ENCODE data around the gene UBASH3B.

UBASH3B gene

DNA sequence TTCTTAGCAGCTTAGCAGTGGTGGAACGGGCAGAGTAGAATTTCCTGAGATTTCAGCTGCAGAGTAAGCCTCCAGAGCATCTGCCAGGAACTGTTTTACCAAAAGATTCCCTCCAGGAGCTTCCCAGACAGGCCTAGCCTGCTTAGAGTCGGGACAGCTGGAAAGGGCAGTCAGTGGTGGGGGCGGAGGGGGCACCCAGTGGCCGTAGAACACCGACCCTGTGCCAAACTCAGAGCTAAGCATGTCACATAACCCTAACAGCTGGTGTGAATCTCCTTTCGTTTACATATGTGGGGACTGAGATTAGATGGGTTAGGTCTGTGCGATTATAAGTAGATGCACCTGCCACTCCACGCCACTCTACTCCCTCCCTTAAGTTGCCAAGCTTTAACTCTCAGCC lies 102.8 kb downstream of the UBASH3B start:
- no peak for DNase-seq

DNA sequence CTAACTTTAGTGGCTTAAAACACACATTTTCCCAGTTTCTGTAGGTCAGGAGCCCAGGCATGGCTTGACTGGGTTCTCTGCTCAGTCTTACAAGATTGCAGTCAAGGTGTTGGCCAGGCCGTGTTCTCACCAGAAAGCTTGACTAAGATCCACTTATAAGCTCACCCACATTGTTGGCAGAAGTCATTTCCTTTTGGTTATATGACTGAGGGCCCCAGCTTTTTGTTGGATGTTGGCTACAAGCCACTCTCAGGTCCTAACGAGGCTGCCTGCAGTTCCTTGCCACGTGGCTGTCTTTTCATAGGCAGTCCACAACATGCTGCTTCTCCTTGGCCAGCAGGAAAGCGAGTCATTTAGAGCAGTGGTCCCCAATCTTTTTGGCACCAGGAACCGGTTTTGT lies 103.5 kb downstream of the UBASH3B start:
- DNase-seq = no peak

DNA sequence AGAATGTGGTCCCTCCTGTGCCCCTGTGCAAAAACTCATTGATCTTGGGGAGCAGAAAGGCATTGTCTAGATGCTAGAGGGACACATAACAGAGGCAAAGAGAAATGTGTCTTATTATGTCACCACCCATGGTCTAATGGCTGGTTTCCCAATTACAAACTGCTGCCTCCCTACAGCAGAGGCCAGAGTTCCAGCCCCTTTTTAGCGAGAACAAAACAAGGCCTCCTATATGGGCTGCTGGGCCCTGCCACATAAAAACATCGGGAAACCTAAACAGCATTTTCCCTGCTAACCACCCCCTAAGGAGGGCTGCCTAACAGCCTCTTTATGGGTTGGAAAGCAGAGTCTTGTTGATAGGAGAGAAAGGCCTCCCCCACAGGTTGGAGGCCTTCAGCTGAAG lies 107.6 kb downstream of the UBASH3B start:
- no peak for DNase-seq

DNA sequence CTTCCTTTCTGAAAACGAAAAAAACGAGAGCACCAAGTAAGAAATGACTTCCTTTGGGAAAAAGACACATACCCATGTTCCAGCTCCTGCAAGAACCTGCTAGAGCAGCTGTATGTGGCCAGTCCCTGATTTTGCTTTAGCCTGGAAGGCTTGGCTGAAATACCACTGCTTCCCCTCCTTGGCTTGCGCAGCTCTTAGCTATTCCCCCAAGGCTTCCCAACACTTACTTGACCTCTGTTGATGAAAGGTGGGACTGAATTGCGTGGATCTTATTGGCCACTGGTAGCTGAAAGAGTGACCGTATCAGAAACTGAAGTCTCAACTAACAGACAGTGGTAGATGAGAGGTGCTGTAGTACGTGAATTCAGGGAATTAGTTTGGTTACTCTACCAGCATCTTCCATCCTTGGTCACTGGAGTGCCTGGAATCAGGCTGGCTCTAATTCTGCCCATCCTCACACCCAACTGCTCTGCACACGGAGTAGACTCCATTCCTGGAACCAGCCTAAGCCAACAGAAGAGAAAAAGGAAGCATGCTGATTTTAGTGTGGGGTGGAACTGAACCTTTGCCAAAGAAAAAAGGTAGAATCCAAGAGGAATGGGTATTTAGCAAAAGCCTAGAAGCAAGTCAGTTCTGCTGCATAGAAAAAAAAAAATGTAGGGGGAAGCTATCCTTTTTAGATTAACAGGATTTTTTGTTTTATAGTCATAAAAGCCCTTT lies 109.0 kb downstream of the UBASH3B start:
- no peak for DNase-seq

DNA sequence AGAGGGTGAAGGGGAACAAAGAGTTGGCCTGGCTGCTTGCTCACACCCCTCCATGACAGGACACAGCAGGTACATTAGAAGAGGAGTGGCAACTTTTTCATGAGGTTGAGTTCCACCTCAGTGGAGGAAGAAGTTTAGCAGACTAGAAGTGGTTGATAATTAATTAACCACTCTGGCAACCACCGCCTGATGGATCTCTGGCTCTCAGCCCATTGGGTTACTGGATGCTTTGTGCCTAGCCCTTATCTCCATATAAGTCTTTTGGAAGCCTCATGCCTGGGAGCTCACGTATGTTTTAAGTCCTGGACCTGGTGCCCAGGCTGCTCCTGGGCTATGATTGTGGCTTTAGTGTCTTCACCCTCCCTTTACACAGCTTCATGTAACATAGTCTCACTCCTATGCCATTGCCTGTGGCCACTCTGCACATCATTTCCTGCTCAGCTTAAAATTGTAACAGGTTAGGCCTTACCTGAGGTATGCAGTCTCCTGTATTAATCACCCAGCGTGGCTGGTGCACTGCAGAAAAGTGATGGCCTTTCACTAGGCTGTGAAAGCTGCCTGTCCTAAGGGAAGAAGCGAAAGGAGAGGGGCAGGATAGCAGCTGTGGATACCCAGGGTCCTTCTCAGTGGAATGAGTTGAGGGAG lies 110.1 kb downstream of the UBASH3B start:
- no peak for DNase-seq

DNA sequence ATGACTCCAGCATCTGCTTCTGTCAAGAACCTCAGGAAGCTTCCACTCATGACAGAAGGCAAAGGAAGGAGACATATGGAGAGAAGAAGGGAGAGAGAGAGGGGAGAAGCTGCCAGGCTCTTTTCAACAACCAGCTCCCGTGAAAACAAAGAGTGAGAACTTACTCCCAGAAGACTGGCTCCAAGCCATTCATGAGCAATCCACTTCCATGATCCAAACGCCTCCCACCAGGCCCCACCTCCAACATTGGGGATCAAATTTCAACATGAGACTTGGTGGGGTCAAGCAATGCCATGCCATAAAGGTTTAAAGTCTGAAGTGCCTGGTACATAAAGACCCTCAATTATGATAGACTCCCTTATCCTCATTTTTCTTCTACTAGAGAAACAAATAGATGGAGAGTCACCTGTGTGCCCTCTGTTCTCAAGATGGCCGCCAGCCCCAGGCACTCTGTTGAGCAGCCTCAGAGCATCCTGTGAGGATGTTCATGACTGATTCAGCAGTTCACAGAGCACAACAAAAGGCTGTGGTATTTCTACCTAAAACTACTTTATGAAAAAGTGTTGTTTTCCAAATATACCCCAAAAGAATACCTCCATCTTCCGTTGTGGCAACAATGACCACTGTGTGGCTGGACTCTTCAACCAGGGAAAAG lies 113.7 kb downstream of the UBASH3B start:
- no peak for DNase-seq

DNA sequence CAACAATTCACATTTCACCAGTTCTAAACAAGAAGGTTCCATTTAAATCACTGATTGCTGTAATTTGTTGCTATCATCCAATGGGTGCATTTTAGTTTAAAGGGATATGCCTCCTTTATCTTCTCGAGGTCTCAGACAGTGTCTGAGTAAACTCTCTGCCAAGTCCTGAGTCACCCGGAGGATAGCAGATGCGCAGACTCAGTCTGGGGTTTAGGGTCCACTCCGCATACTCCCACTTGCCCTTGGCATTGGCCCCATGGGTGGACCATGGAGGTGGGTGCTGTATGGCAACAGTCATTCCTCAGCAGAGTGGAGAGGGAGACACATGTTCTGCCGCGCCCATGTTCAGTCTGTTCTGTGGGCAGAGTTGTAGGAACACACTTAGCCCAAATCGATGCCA lies 117.4 kb downstream of the UBASH3B start:
- no peak for DNase-seq

DNA sequence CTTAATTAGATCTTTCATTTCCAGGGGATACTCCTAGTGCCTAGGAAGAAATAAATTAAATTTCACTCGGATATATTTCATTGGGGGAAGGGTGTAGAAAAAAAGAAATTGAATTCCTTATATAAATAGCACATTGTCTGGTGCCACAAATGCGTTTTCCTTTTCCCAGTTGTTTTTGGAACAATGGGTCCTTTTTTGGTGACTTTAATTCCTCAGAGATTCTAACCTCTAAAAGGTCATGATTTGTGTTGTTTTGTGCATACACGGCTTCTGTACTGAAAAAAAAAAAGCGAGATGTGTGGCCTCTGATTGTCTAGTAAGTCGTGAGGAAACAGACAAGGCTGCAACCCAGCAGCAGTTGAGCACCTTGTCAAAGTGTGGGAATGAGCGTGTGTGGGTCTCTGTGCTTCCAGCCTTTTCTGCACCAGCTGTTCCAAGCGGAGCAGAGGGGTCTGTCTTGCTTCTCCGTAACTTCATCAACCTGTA lies 118.3 kb downstream of the UBASH3B start:
- no peak for DNase-seq

DNA sequence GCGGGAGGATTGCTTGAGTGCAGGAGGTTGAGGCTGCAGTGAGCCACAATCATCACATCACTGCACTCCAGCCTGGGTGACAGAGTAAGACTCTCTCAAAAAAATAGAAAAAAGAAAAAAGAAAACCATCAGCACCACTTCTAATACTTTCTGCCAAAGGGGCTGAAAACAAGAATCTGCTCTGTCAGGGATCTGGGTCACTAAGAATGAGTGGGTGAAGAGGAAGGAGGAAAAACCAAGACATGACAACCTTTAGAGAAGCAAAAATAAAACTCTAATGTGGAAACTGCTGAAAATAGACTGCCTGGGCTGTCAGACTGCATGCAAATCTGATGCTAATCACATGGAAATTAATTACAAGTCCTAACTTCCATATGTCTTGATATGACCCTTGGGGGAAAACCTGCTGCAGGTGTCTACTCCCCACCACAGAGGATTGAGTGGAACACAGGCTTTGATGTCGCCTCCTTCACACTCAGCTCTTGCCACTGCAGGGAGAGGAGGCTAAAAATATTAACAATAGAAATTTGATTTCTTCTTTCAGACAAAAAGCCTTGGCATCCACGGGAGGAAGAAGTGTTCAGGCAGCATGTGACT lies 120.3 kb downstream of the UBASH3B start:
- DNase-seq = no peak

DNA sequence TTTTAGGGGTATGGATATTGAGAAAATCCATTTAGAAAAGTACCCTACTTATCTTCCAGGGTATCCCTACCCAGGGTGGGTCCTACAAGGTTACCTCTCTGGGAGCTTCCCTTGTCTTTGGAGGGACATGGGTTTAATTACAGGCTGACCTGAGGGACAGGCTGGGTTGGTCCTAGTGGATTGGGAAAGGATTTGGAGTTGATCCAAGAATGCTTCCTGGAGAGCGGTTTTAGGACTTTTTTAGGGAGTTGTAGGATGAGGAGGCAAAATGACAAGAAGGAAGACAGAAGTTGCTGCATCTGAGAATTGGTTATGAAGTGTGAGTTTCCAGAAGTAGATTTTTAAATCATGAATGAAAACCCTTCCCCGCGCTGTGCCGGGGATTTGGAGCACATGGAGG lies 121.0 kb downstream of the UBASH3B start:
- DNase-seq = no peak

DNA sequence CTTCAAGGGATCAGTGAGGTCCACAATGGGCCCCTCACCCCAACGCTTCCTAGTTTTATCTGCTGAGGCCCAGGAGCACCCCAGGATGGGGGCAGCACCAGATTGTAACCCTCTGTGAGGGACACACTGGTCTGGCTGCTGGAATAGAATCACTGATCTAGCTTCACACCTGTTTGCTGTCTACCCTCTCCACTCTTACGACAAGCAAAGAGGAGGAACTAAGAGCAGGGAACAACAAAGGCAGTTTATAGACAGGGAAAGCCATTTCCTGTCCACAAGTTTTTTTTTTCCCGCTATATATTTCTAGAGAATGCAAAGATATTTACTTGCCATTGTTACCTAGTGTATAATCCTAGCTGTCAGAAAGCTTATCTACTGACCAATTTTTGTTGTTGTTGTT lies 121.8 kb downstream of the UBASH3B start:
- DNase-seq = no peak

DNA sequence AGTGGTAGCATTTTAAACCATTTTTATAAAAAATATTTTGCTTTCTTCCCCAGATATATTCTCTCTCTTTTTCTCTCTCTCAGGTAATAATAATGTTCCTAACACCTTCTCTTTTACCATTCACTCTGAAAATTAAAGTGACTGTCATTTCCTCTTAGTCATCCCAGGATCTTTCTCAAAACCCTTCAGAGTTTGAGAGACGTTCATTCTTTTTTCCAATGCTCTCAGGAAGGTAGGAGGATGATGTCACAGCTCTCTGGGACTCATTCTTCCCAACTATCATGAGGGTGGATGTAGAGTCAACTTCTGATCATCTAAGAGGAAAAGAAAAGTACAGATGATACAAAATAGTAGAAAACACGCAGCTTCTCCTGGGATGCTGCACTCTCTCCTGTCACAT lies 122.6 kb downstream of the UBASH3B start:
- no peak for DNase-seq

DNA sequence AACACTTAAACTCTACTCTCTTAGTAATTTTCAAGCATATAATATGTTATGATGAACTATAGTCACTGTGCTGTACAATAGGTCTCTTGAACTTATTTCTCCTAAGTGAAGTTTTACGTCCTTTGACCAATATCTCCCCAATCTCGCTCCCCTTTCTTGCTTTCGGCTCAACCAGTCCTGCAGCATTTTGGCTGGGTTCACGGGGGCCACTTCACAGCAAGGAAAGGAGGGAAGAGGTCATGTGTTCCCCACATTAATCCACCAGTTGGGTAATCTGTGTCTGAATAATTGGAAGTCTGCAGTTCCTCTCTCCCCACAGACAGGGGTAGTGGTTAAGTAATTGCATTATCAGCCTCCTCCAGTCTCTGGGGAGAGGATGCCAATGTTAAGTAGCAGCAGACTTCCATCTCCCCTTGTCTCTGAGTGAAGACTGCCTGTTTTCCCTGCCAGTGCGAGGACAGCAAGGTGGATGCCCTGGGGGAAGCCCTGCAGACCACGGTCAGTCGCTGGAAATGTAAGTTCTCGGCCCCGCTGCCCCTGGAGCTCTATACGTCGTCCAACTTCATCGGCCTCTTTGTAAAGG lies 123.6 kb downstream of the UBASH3B start:
- DNase-seq = no peak

DNA sequence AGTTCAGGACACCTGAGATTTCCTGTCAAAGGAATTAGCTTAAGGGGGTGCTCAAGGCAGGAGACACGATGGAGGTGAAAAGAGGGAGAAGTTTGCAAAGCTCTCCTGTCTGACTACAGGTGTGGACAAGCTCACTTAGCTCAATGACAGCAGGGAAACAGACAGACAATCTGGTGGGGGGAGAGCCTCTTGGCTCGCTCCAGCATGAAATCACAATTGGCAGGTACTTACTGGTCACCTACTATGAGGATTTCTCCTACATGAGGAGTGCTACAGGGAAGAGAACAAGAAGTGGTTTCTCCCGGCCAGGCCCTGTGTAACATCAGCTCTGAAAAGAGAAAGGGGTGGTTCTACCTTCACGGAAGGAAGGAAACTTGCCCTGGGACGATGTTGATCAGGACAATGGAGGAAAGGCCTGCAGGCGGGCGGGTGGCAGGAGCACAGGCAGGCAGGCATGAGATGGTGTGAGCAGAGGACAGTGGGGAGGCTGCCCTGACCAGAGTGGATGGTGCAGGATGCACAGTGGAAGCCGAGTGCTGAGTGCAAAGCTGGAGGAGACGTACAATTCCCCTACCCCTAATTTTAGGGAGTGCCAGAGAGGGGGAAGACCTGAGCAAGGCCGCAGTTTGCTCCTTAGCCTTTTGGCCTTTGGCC lies 124.9 kb downstream of the UBASH3B start:
- no peak for DNase-seq

DNA sequence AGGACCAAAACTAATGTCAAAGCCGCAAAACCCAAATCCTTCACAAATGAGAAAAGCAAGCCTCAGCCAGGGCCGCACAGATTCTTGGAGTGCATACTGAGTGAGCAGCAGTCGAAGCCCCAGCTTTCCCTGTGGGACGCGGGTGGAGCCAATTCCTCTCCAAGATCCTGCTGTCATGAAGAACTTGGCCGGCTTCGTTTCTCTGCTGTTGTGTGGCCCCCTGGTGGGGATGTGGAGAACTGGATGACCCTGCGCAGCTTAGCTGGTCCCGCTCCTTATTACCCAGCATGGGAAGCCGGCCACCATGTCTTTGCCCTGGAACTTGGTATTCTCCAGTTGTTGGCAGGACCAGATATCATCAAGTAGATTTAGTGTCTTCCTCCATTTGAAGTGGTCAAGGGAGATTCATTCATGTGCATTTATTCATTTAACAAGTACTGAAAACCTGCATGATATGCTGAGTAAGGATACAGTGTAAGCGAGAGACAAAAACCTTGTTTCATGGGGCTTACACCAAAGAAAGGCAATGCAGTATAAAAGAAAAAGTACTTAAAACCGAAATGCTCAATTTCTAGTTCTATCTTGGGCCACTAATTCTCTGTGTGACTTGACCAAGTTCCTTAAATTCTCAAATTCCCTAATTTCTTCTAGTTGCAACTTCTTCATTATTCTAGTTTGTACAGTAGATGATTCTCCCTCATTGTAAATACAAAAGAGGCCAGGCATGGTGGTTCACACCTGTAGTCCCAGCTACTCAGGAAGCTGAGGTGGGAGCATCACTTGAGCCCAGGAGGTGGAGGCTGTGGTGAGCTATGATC lies 126.1 kb downstream of the UBASH3B start:
- DNase-seq = peak; percentile 69

DNA sequence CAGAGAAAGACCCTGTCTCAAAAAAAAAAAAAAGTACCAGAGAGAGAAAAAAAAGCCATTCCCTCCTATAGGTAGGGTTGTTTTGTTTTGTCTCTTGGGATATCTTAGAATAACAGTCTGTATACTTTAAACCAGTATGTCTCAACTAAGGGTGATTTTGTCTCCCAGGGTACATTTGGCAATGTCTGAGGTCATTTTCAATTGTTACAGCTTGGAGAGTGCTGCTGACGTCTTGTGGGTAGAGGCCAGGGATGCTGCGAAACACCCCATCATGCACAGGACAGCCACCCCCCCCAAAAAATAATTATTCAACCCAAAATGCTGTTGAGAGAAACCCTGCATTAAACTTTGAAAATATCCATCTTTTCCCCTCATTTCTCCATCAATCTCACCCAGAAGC lies 126.7 kb downstream of the UBASH3B start:
- DNase-seq = no peak

DNA sequence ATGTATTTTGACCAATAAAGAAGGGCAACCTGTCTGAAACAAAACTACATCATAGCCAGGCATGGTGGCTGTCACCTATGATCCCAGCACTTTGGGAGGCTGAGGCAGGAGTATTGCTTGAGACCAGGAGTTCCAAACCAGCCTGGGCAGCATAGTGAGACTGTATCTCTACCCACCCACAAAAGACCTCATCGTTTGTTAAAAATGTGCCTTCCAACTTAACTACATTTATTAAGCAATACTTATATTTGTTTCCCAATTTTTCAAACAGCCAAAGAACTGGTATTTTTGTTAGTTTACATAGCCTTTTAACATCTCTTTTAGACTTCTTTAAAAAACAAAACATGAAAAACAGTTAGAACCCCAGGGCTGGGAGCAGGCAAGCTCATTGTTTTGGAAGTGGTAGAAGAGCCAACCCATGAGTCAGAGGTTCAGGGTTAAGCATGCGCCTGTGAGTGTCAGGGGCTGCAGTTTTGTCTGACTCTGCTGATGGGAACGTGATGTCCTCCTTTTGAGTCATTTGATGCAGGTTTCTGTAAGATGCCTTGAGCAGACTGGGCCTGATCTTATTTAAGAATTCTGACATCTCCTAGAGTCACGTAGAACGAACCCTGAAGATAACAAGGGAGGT lies 128.9 kb downstream of the UBASH3B start:
- peak; percentile 24 for DNase-seq

DNA sequence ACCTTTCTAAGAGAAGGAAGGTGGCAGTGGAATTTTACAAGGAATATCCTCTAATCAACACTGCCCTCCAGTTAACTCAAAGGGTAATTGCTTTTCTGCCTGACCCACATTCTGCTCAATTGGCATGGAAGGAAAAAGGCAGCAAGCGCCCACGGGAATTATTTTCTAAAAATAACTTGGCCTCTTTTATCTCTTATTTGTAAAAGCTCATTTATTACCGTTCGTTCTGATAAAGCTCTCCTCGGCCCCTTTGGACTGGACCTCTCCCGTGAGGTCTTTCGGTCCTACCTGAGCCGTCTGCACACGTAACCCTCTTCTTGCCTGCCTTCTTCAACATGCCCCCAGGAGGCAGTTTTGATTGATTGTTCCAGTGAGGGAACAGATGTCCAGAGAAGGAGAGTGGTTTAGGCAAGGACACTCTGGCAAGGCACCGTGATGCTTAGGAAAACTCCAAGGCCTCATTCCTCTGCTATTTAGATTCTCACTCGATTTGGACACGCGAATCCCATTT lies 129.6 kb downstream of the UBASH3B start:
- DNase-seq = no peak

DNA sequence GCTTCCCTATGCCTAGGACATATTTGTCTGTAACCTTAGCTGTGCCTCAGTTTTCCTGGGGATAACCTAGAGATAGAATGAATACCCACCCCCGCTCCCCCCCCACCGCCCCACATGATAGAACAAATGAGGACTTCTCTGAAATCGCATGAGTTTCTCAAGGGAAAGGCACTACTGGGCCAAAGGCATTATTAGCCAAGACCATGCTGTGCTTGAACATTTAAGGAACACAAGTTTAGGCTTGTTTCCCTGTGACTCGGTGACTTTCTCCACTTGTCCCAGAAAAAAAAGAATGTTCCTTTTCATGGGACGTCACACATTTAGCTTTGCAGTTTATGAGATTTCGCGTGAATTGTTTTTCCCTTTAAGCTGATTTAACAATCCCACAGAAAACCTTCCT lies 131.4 kb downstream of the UBASH3B start:
- no peak for DNase-seq

DNA sequence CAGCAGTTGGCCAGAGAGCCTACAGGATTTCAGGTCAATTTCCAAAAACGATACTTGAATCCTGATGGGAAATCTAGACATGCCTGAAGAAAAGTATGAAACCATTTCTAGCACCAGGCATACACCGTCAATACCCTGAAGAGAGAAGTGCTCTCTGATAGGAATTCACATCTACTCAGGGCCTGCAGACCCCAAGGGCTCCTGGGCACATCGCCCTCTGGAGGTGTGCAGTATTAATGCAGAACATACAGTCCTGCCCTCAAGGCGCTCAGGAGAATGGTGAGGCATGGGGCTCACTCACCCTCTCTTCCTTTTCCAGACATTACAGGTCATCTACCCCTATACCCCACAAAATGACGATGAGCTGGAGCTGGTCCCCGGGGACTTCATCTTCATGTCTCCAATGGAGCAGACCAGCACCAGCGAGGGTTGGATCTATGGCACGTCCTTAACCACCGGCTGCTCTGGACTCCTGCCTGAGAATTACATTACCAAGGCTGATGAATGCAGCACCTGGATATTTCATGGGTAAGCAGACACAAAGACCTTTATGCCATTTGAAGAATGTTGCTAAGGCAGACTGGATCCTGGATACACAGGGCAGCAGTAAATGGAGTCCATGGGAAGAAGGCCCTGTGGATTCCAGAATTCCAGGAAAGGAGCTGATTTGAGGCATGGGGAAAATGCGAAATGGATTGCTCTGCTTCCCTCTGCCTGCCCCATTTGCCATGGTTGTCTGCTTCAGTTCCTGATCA lies 133.4 kb downstream of the UBASH3B start:
- no peak for DNase-seq

All from T1000 (cell line).